ENCODE measurements around the gene GPC6.

DNA sequence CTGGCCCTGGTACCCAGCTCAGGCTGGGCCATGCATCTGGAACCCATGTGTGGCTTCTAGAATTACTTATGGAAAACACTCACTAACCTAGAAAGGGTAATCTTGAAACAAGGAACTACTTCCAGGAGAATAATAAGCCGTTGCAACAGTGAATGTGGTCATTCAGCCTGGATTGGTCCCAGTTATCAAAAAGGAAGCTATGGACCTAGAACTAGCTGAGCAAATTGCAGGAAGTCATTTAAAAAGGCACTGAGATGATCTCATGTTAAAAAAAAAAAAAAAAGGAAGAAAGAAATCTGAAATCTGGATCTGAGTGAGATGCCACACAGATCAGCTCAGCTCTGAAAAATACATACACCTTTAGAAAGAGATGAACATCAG, 1193.3 kb downstream of the GPC6 start:
- no peak for TF ChIP-seq EZH2 (IDR thresholded peaks at IDR 0.05; ENCODE audit: borderline replicate concordance, insufficient read depth, low read depth, low read length, poor library complexity, severe bottlenecking)
- TF ChIP-seq, protein P1, sequence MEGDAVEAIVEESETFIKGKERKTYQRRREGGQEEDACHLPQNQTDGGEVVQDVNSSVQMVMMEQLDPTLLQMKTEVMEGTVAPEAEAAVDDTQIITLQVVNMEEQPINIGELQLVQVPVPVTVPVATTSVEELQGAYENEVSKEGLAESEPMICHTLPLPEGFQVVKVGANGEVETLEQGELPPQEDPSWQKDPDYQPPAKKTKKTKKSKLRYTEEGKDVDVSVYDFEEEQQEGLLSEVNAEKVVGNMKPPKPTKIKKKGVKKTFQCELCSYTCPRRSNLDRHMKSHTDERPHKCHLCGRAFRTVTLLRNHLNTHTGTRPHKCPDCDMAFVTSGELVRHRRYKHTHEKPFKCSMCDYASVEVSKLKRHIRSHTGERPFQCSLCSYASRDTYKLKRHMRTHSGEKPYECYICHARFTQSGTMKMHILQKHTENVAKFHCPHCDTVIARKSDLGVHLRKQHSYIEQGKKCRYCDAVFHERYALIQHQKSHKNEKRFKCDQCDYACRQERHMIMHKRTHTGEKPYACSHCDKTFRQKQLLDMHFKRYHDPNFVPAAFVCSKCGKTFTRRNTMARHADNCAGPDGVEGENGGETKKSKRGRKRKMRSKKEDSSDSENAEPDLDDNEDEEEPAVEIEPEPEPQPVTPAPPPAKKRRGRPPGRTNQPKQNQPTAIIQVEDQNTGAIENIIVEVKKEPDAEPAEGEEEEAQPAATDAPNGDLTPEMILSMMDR (IDR thresholded peaks at IDR 0.05): no peak

Data from B cell (primary cell).